Natural killer cell (primary cell): Measurements from ENCODE around the gene AMDHD2. TPM values are rescaled to one million over a fixed set of nuclear protein-coding genes. Genes with fewer than 3 reads are reported as not detected.

Source experiments
- ATAC-seq, 3 donors: fragments of 150-1000 bp in 2 of 3; fragments of 200-7000 bp in 1 of 3; cut with Tn5 transposase; 1 replicate in 1 of 3; 2 replicates in 2 of 3; pipeline ENCODE4 v1.10.0; 2021; ENCODE audit warnings: mild to moderate bottlenecking in 2 of 3, moderate library complexity in 2 of 3
- DNase-seq, 2 donors: peaks; one replicate each; pipeline versions ENCODE4 v3.0.0 to v3.0.0-alpha.2; 2013 to 2021; ENCODE audit warnings: mixed read lengths in 1 of 2
- H3K27ac ChIP-seq: one replicate; pipeline ENCODE4 v1.5.1; 2013; ENCODE audit warnings: mild to moderate bottlenecking, low read length
- H3K27me3 ChIP-seq: one replicate; pipeline ENCODE4 v1.6.1; 2013; ENCODE audit warnings: low read length; ENCODE audit not compliant: control insufficient read depth, insufficient read depth
- H3K36me3 ChIP-seq: one replicate; pipeline ENCODE4 v1.6.1; 2013; ENCODE audit warnings: low read length; ENCODE audit not compliant: control insufficient read depth, insufficient read depth
- H3K4me1 ChIP-seq: one replicate; pipeline ENCODE4 v1.6.1; 2013; ENCODE audit warnings: low read length; ENCODE audit not compliant: control insufficient read depth, insufficient read depth
- H3K4me3 ChIP-seq: one replicate; pipeline ENCODE4 v1.5.1; 2013; ENCODE audit warnings: low read length
- H3K9me3 ChIP-seq: one replicate; pipeline ENCODE4 v1.6.1; 2013; ENCODE audit warnings: low read length; ENCODE audit not compliant: control insufficient read depth, insufficient read depth
- H3K27ac Mint-ChIP-seq, 2 donors: one replicate each; pipeline ENCODE4 v1.8.0; 2022; ENCODE audit warnings: mild to moderate bottlenecking in 2 of 2, mixed read lengths in 2 of 2, moderate library complexity in 1 of 2
- H3K27me3 Mint-ChIP-seq, 2 donors: one replicate each; pipeline ENCODE4 v1.8.0; 2022; ENCODE audit warnings: low read depth in 2 of 2, mixed read lengths in 2 of 2
- H3K36me3 Mint-ChIP-seq: one replicate; pipeline ENCODE4 v1.8.0; 2022; ENCODE audit warnings: mixed read lengths
- H3K4me1 Mint-ChIP-seq, 2 donors: one replicate each; pipeline ENCODE4 v1.8.0; 2022; ENCODE audit warnings: mixed read lengths in 2 of 2
- H3K4me3 Mint-ChIP-seq: one replicate; pipeline ENCODE4 v1.8.0; 2022; ENCODE audit warnings: mild to moderate bottlenecking, moderate library complexity, mixed read lengths
- H3K9me3 Mint-ChIP-seq, 2 donors: one replicate each; pipeline ENCODE4 v1.8.0; 2022; ENCODE audit warnings: mixed read lengths in 2 of 2
- WGBS: methylation state at CpG from one replicate; pipeline ENCODE4 v1.1.7; 2013; ENCODE audit warnings: missing lambda C conversion rate; ENCODE audit not compliant: insufficient coverage; 5-methylcytosine and 5-hydroxymethylcytosine counted together
- intact Hi-C: fragments of 100-400 bp; cut with micrococcal nuclease; formaldehyde crosslinking; loops from one replicate; pipeline ENCODE4 v1.14.2; 2022
- total RNA-seq, 4 donors: library from RNA; stranded (reverse); fragments of 120-200 nt in 1 of 4; gene quantifications; one replicate each; pipeline versions ENCODE4 v1.2.3 to v1.2.4, GENCODE V29; 2013 to 2022
- TF ChIP-seq, protein P1 (sequence below): fragments of 200-600 bp; IDR thresholded peaks from one replicate; pipeline ENCODE4 v1.8.0; 2022; ENCODE audit warnings: antibody characterized with exemption

The AMDHD2 gene
- total RNA-seq, 3 donors from 2014 or later (not counting 1 experiment from before 2014, with no cell fraction given), result 129 to 162 (median 144) TPM

DNA sequence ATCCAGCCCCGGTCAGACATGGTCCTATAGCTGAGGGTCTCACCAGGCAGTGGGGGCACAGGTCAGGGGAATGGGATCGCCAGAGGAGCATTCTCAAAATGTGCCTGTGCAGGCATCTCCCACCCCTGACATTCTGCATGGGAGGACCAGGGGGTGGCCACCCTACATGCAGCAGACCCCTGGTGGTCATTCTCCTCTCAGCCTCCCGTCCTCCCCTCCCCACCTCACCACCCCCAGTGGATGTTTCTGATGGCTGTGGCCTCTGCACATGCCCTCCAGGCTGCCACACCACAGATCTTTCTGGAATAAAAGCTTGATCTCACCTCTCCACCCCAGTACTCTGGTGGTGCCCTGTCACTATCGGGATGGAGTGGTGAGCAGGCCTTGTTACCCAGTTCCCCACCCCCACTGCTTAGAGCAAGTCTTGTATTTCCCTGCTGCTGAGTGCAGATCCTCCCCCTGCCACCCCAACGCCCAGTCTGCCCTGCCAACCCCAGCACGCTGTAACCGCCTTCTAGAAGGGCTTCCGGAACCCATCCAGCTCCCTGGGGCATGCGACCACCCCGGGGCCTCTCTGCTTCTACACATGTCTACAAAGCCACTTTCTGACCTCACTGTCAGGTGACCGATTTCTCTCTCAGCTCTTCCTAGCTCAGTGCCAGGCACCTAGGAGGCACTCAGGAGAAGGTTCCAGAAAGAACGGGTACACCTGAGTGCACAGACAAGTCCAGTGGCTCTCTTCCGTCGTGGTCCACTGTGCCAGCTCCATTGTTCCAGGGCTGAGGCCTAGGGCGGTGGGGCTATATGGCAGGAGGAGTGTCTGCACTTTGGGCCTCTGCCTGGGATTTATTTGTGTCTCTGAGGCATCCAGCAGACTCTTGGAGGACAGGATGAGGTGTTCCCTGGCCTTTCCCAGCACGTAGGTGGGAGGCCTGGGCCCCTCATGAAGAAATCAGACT lies 36.0 kb upstream of the AMDHD2 start:
- WGBS, result 91% methylated on average over 16 of the region's 16 CpGs
- H3K27me3 Mint-ChIP-seq, result peaks cover 0 to 3% of the 10 kb centered on the region in 2 donors
- DNase-seq (no peak), ATAC-seq (no peak)
- no peak overlapping the region for H3K4me3 Mint-ChIP-seq
- Histone ChIP-seq H3K36me3 (no peaks in the 10 kb centered on the region), H3K27me3 (no peaks in the 10 kb centered on the region), H3K4me3 (no peak overlapping the region), H3K4me1 (peaks cover 37% of the 10 kb centered on the region), H3K9me3 (no peaks in the 10 kb centered on the region), H3K27ac (no peak overlapping the region)
- H3K9me3 Mint-ChIP-seq, result no peaks in the 10 kb centered on the region
- no peaks in the 10 kb centered on the region for H3K36me3 Mint-ChIP-seq
- intact Hi-C loops, result loop anchor here (10.0 kb wide), 1 partner anchor 479 kb away; the partner anchor contains the start of gene ZNF598
- peak overlapping the region in 1 of 2 donors; percentile 52 for H3K27ac Mint-ChIP-seq
- TF ChIP-seq, protein P1, sequence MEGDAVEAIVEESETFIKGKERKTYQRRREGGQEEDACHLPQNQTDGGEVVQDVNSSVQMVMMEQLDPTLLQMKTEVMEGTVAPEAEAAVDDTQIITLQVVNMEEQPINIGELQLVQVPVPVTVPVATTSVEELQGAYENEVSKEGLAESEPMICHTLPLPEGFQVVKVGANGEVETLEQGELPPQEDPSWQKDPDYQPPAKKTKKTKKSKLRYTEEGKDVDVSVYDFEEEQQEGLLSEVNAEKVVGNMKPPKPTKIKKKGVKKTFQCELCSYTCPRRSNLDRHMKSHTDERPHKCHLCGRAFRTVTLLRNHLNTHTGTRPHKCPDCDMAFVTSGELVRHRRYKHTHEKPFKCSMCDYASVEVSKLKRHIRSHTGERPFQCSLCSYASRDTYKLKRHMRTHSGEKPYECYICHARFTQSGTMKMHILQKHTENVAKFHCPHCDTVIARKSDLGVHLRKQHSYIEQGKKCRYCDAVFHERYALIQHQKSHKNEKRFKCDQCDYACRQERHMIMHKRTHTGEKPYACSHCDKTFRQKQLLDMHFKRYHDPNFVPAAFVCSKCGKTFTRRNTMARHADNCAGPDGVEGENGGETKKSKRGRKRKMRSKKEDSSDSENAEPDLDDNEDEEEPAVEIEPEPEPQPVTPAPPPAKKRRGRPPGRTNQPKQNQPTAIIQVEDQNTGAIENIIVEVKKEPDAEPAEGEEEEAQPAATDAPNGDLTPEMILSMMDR, result no peak
- peaks cover 15 to 36% of the 10 kb centered on the region in 2 donors for H3K4me1 Mint-ChIP-seq

GRCh38 chr16:2484898-2485508 lies 35.2 kb upstream of the AMDHD2 start:
- H3K27me3 Mint-ChIP-seq, result peaks cover 0 to 3% of the 10 kb centered on the region in 2 donors
- 97% methylated on average over 11 of the region's 13 CpGs for WGBS
- H3K9me3 Mint-ChIP-seq, result no peaks in the 10 kb centered on the region
- Histone ChIP-seq H3K27ac (no peak overlapping the region), H3K36me3 (no peaks in the 10 kb centered on the region), H3K4me1 (peaks cover 37% of the 10 kb centered on the region), H3K9me3 (no peaks in the 10 kb centered on the region), H3K27me3 (no peaks in the 10 kb centered on the region), H3K4me3 (no peak overlapping the region)
- no peak for DNase-seq
- no peak overlapping the region for H3K4me3 Mint-ChIP-seq
- peak overlapping the region in 1 of 2 donors; percentile 52 for H3K27ac Mint-ChIP-seq
- intact Hi-C loops, result loop anchor here (10.0 kb wide), 1 partner anchor 480 kb away; the partner anchor contains the start of gene ZNF598
- ATAC-seq, result no peak
- TF ChIP-seq, protein P1, result no peak
- peaks cover 15 to 36% of the 10 kb centered on the region in 2 donors for H3K4me1 Mint-ChIP-seq
- no peaks in the 10 kb centered on the region for H3K36me3 Mint-ChIP-seq

DNA sequence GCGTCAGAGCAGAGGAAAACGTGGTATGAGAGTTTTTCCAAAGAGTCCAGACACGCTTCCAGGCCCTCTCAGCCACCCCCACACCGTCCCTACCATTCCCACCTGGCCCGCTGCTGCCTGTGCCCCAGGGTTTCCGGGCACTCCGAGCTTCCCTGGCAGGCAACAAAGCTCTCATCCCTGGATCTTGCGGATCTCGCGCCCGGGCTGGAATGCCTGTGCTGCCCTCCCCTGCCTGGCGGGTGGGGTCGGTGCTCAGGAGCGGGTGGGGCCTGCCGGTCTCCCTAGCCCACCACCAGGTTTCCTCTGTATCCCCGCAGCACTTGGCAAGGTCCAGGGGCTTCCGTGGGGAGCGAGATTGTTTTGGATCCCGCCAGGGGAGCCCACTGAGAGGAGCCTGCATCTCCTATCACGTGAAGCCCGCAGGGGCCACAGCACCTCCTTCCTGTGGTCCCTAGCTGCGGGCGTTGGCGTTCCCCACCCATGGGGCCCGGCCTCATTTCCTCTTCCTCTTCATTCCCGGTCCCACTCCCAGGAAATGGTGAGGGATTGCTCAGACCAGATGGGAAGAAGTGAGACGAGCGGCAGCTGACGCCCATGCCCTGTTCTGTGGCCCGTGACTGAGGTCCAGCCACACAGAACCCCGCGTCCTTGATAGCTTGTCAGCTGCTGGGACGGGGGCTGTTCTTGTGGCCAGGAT lies 34.2 kb upstream of the AMDHD2 start:
- Mint-ChIP-seq H3K27ac (peak overlapping the region; percentile 80 to 100), H3K4me1 (peaks cover 15 to 36% of the 10 kb centered on the region in 2 donors), H3K36me3 (no peaks in the 10 kb centered on the region), H3K27me3 (peaks cover 0 to 3% of the 10 kb centered on the region in 2 donors), H3K9me3 (no peaks in the 10 kb centered on the region), H3K4me3 (no peak overlapping the region)
- Histone ChIP-seq H3K27me3 (no peaks in the 10 kb centered on the region), H3K4me1 (peaks cover 37% of the 10 kb centered on the region), H3K4me3 (no peak overlapping the region), H3K36me3 (no peaks in the 10 kb centered on the region), H3K27ac (peak overlapping the region; percentile 55), H3K9me3 (no peaks in the 10 kb centered on the region)
- intact Hi-C loops, result loop anchor here (10.0 kb wide), 1 partner anchor 481 kb away; the partner anchor contains the start of gene ZNF598
- 64% methylated on average over 33 of the region's 33 CpGs for WGBS
- TF ChIP-seq, protein P1, result no peak
- DNase-seq (no peak), ATAC-seq (no peak)
